HepG2 (cell line): ENCODE data around the gene GSAP. TPM values are rescaled to one million over a fixed set of nuclear protein-coding genes. Genes with fewer than 3 reads are reported as not detected.

Experiments
- ATAC-seq: fragments of 200-7000 bp; cut with Tn5 transposase; 3 replicates; pipeline ENCODE4 v1.9.1; 2020; ENCODE audit warnings: mild to moderate bottlenecking, moderate library complexity
- BruUV-seq: library from RNA; stranded (reverse); fragments of 400-500 nt; replicated peaks from 2 replicates; lab custom pipeline; 2021; lab: Mats Ljungman, UMichigan
- CTCF ChIA-PET: fragments of 300-600 bp; formaldehyde crosslinking; extraction: SDS; loops from one replicate; lab custom pipeline; 2021; ENCODE audit warnings: low total read pairs, inconsistent platforms, low intra/inter-chr PET ratio; lab: Yijun Ruan, JAX
- POLR2A ChIA-PET: fragments of 350-600 bp; sonication (Branson Sonifier 250); formaldehyde crosslinking; loops from one replicate; lab custom pipeline; 2020; ENCODE audit warnings: antibody characterized with exemption, inconsistent platforms; lab: Yijun Ruan, JAX
- DNase-seq: peaks from one replicate; pipeline ENCODE4 v3.0.0-alpha.2; 2015; ENCODE audit warnings: low spot score
- FAIRE-seq: peaks from 3 replicates; lab custom pipeline; 2011; peaks lifted over from hg19 to GRCh38; lab: Jason Lieb, UNC
- H2AFZ ChIP-seq: one replicate; pipeline ENCODE4 v1.6.1; 2011; ENCODE audit warnings: low read length, inconsistent platforms
- H3K27ac ChIP-seq: fragments of 300-600 bp; 3 replicates; pipeline ENCODE4 v1.8.0; 2011; ENCODE audit warnings: mixed run types, mild to moderate bottlenecking, mixed read lengths, low read length, inconsistent platforms; ENCODE audit not compliant: insufficient read depth; ENCODE audit errors: extremely low read length
- H3K27me3 ChIP-seq, 2 experiments: fragments of 200-600 bp in 1 of 2; 2 replicates in 1 of 2; 3 replicates in 1 of 2; pipeline versions ENCODE4 v1.6.0 to v1.8.0; 2011; ENCODE audit warnings: low read length in 2 of 2, mild to moderate bottlenecking in 2 of 2, moderate library complexity in 2 of 2, inconsistent platforms in 1 of 2; ENCODE audit not compliant: insufficient read depth in 2 of 2, control insufficient read depth in 1 of 2
- H3K36me3 ChIP-seq, 2 experiments: fragments of 200-600 bp in 1 of 2; replicated peaks in 1 of 2; 2 replicates in 1 of 2; 3 replicates in 1 of 2; pipeline versions ENCODE4 v1.5.1 to v1.8.0; 2011; ENCODE audit warnings: low read length in 2 of 2, inconsistent platforms in 1 of 2; ENCODE audit not compliant: insufficient read depth in 2 of 2, control insufficient read depth in 1 of 2
- H3K4me1 ChIP-seq: 2 replicates; pipeline ENCODE4 v1.5.1; 2012; ENCODE audit warnings: low read length, inconsistent platforms; ENCODE audit not compliant: insufficient read depth
- H3K4me2 ChIP-seq: 2 replicates; pipeline ENCODE4 v1.6.0; 2011; ENCODE audit warnings: low read depth, low read length, inconsistent platforms
- H3K4me3 ChIP-seq, 3 experiments: fragments of 200-600 bp in 1 of 3; sonication (generic), shearing (Covaris generic) in 1 of 3; replicated peaks in 1 of 3; 2 replicates each; pipeline ENCODE4 v1.5.1; 2011 to 2016; ENCODE audit warnings: low read length in 3 of 3, inconsistent platforms in 2 of 3, low read depth in 2 of 3, mild to moderate bottlenecking in 2 of 3, control low read depth in 1 of 3, mixed read lengths in 1 of 3; ENCODE audit not compliant: insufficient read depth in 1 of 3
- H3K79me2 ChIP-seq: one replicate; pipeline ENCODE4 v1.6.1; 2011; ENCODE audit warnings: low read length, inconsistent platforms; ENCODE audit not compliant: insufficient read depth
- H3K9ac ChIP-seq: 2 replicates; pipeline ENCODE4 v1.6.0; 2011; ENCODE audit warnings: mild to moderate bottlenecking, low read depth, low read length, inconsistent platforms; ENCODE audit not compliant: insufficient read depth
- H3K9me3 ChIP-seq: 2 replicates; pipeline ENCODE4 v1.5.1; 2012; ENCODE audit warnings: mild to moderate bottlenecking, low read length
- H4K20me1 ChIP-seq: 2 replicates; pipeline ENCODE4 v1.6.0; 2011; ENCODE audit warnings: inconsistent platforms, mild to moderate bottlenecking, low read length, moderate library complexity; ENCODE audit not compliant: insufficient read depth
- EED ChIP-seq: sonication (generic); formaldehyde crosslinking; IDR thresholded peaks from 2 replicates; pipeline ENCODE4 v1.5.0; 2020; ENCODE audit warnings: mild to moderate bottlenecking, missing genetic modification reagents
- EZH2 ChIP-seq: conservative IDR thresholded peaks from 2 replicates; pipeline ENCODE4 v1.6.1; 2012; ENCODE audit warnings: mild to moderate bottlenecking, low read depth, low read length, moderate library complexity
- GABPB1 ChIP-seq: IDR thresholded peaks from 2 replicates; pipeline ENCODE4 v1.6.1; 2016; ENCODE audit warnings: mild to moderate bottlenecking, missing genetic modification reagents, moderate library complexity, missing compliant biosample characterization
- HOXA5 ChIP-seq: sonication (generic); formaldehyde crosslinking; IDR thresholded peaks from 2 replicates; pipeline ENCODE4 v1.4.0; 2020; ENCODE audit warnings: missing genetic modification reagents
- KLF9 ChIP-seq: IDR thresholded peaks from 2 replicates; pipeline ENCODE4 v1.6.1; 2016; ENCODE audit warnings: low read depth
- NCOA5 ChIP-seq: sonication (generic); formaldehyde crosslinking; IDR thresholded peaks from 2 replicates; pipeline ENCODE4 v1.4.0; 2020; ENCODE audit warnings: missing genetic modification reagents
- RBM39 ChIP-seq: fragments of 200-400 bp; formaldehyde crosslinking; IDR thresholded peaks from one replicate; pipeline ENCODE4 v1.6.1; 2018; ENCODE audit warnings: antibody characterized with exemption, mild to moderate bottlenecking, low read depth, low read length; ENCODE audit not compliant: poor library complexity, severe bottlenecking
- SAFB2 ChIP-seq: sonication (generic); formaldehyde crosslinking; IDR thresholded peaks from 2 replicates; pipeline ENCODE4 v1.5.1; 2020; ENCODE audit warnings: missing genetic modification reagents, low read depth, mild to moderate bottlenecking, borderline replicate concordance
- ZNF101 ChIP-seq: sonication (generic); formaldehyde crosslinking; IDR thresholded peaks from 2 replicates; pipeline ENCODE4 v1.4.0; 2020; ENCODE audit warnings: mild to moderate bottlenecking, low read depth, missing genetic modification reagents, borderline replicate concordance
- WGBS: methylation state at CpG from one replicate; pipeline ENCODE4 v1.1.6; 2017; ENCODE audit warnings: low lambda C conversion rate; 5-methylcytosine and 5-hydroxymethylcytosine counted together
- in situ Hi-C: cut with HindIII; loops from 2 replicates; pipeline ENCODE4 v1.10.0; 2017; ENCODE audit warnings: low pct_unique_long_range_greater_than_20kb; ENCODE audit not compliant: extremely low pct_ligation_motif_present
- intact Hi-C: fragments of 100-400 bp; cut with micrococcal nuclease; formaldehyde crosslinking; loops from one replicate; pipeline ENCODE4 v1.10.0; 2022; ENCODE audit not compliant: unreplicated experiment
- polyA plus RNA-seq, 8 experiments: library from polyadenylated mRNA; depleted of rRNA in 3 of 8; stranded (reverse) in 7 of 8; unstranded in 1 of 8; fragments of >200 nt; fragmentation: Illumina TruSeq in 4 of 8; extraction: Trizol in 4 of 8; gene quantifications; 2 replicates each; pipeline versions ENCODE4 v1.2.1 to v1.2.3, GENCODE V29; 2011 to 2016; ENCODE audit warnings: low read depth in 4 of 8, missing spikeins in 1 of 8, mixed read lengths in 1 of 8; ENCODE audit not compliant: insufficient read depth in 1 of 8
- total RNA-seq, 5 experiments: library from RNA; depleted of rRNA; stranded (reverse); fragments of >200 nt; fragmentation: Illumina TruSeq; extraction: Trizol; gene quantifications; 2 replicates each; pipeline ENCODE4 v1.2.3, GENCODE V29; 2016; ENCODE audit warnings: low read depth in 1 of 5
- TF ChIP-seq, protein P1 (sequence below): sonication (generic); formaldehyde crosslinking; IDR thresholded peaks from 2 replicates; pipeline ENCODE4 v1.5.1; 2020; ENCODE audit warnings: mild to moderate bottlenecking, missing genetic modification reagents, moderate library complexity
- TF ChIP-seq, protein P2 (sequence below): IDR thresholded peaks from 2 replicates; pipeline ENCODE4 v1.6.1; 2016; ENCODE audit warnings: missing compliant biosample characterization, missing genetic modification reagents, borderline replicate concordance

GSAP gene
- total and polyA plus RNA-seq, 2 of the 13 experiments (the other 11 are each of a cell fraction or from before 2014, with no cell fraction given) = 34.6 to 40.6 TPM

DNA sequence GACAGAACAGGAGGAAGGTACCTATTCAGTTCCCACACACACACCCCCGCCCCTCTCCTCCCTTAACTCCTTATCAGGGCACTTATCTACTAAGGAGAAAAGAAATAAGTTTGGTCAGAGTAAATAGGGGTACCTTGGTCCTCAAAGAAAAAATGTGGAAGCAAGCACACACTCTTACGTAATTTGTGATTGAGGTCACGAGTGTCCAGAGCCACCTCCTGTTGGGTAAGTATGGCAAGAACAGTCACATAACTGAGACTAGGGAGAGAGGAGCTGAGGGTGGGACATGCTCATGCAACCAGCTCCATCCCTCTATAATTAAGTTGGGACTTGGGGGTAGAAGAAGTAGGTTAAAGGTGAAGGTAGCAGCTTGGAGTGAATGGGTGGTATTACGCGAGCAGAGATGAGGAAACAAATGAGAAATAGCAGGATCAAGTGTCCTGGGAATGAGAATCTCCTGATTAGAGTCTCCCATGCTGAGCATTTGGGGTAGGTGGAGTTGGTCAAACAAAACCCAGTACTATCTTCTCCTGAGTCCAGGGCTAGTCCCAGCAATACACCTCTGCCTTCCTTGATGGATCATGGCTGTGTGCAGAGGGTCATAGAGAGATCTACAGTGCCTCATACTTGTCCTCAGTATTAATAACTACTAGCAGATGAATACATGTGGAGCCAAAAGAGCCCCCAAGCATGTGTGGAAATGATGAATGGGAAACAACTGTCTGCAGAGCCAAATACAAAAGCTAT, 77.1 kb downstream of the GSAP start (continued):
- no peak for TF ChIP-seq SAFB2 (CRISPR knock-in tag)
- TF ChIP-seq, all 625 proteins: peak for 9

DNA sequence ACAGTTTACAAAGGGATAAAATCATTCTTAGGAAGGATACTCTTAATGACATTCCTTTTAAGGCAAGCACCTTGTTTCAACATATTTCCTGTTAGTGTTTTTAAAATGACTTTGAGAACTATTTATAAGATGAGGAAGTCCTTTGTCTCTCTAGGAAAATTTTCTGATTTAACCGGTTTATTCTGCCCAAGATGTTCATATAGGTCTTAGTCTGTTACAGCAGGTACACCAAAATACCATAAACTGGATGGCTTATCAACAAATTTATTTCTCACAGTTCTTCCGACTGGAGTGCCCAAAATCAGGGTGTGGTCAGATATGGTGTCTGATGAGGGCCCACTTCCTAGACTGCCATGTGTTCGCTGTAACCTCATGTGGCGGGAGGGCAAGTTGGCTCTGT, 77.9 kb downstream of the GSAP start:
- TF ChIP-seq KLF9 (no peak), RBM39 (no peak), EZH2 (no peak), EED (no peak)
- peaks cover 12% of the 10 kb centered on the region for H3K4me1 ChIP-seq
- H2AFZ ChIP-seq = no peak overlapping the region
- ChIA-PET CTCF (no interaction called here), POLR2A (no interaction called here)
- H3K9me3 ChIP-seq = no peaks in the 10 kb centered on the region
- no peaks in the 10 kb centered on the region for H3K79me2 ChIP-seq
- no TSS peak for BruUV-seq
- no peak overlapping the region for H3K4me3 ChIP-seq
- no peaks in the 10 kb centered on the region for H3K27me3 ChIP-seq
- H3K27ac ChIP-seq = no peak overlapping the region
- no peaks in the 10 kb centered on the region for H4K20me1 ChIP-seq
- 0 out of 5 replicates have a peak, but pooled peaks cover 0 to 3% of the 10 kb centered on the region in 2 experiments for H3K36me3 ChIP-seq
- no peak for ATAC-seq
- intact Hi-C loops = no loop called here
- FAIRE-seq = no peak
- DNase-seq = no peak
- WGBS = 85% methylated on average over 4 of the region's 4 CpGs
- in situ Hi-C loops = no loop called here
- H3K9ac ChIP-seq = no peak overlapping the region
- no peak overlapping the region for H3K4me2 ChIP-seq

DNA sequence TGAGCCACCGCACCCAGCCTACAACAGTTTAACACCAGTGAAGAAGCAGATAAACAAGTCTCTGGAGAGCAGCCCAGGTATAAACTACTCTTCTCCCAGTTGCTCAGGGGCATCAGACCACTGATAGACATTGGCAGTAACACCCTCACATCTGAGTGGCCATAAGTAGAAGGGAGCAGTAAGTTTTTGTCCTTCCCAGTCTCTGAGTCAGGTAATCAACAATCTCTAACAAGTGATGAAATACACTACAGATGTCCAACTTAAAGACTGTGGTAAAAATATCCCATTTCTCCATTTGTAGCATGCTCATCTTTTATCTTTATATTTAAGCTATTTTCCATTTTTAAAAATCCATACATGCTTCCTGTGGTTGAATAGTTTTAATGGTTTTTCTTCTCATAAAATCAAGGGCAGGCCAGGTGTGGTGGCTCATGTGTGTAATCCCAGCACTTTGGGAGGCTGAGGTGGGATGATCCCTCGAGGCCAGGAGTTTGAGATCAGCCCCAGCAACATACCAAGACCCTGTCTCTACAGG, 78.6 kb downstream of the GSAP start:
- H3K27ac ChIP-seq = no peak overlapping the region
- intact Hi-C loops (no loop called here), in situ Hi-C loops (no loop called here)
- DNase-seq (no peak), FAIRE-seq (no peak), ATAC-seq (no peak)
- TF ChIP-seq GABPB1 (no peak), HOXA5 (CRISPR knock-in tag) (no peak), NCOA5 (CRISPR knock-in tag) (no peak), ZNF101 (CRISPR knock-in tag) (no peak)
- TF ChIP-seq, protein P1, sequence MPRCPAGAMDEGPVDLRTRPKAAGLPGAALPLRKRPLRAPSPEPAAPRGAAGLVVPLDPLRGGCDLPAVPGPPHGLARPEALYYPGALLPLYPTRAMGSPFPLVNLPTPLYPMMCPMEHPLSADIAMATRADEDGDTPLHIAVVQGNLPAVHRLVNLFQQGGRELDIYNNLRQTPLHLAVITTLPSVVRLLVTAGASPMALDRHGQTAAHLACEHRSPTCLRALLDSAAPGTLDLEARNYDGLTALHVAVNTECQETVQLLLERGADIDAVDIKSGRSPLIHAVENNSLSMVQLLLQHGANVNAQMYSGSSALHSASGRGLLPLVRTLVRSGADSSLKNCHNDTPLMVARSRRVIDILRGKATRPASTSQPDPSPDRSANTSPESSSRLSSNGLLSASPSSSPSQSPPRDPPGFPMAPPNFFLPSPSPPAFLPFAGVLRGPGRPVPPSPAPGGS (CRISPR knock-in tag) = no peak
- TF ChIP-seq, protein P2, sequence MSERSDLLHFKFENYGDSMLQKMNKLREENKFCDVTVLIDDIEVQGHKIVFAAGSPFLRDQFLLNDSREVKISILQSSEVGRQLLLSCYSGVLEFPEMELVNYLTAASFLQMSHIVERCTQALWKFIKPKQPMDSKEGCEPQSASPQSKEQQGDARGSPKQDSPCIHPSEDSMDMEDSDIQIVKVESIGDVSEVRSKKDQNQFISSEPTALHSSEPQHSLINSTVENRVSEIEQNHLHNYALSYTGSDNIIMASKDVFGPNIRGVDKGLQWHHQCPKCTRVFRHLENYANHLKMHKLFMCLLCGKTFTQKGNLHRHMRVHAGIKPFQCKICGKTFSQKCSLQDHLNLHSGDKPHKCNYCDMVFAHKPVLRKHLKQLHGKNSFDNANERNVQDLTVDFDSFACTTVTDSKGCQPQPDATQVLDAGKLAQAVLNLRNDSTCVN (CRISPR knock-in tag) = no peak
- no peak overlapping the region for H2AFZ ChIP-seq
- no peaks in the 10 kb centered on the region for H3K27me3 ChIP-seq
- no peak overlapping the region for H3K4me2 ChIP-seq
- no peak overlapping the region for H3K4me3 ChIP-seq
- H3K9me3 ChIP-seq = no peaks in the 10 kb centered on the region
- no peaks in the 10 kb centered on the region for H3K79me2 ChIP-seq
- H3K36me3 ChIP-seq = 0 out of 5 replicates have a peak, but pooled peaks cover 0 to 3% of the 10 kb centered on the region in 2 experiments
- no TSS peak for BruUV-seq
- H3K4me1 ChIP-seq = peaks cover 12% of the 10 kb centered on the region
- POLR2A ChIA-PET = no interaction called here
- WGBS = 97% methylated on average over 2 of the region's 2 CpGs
- H4K20me1 ChIP-seq = no peaks in the 10 kb centered on the region
- CTCF ChIA-PET = no interaction called here
- H3K9ac ChIP-seq = no peak overlapping the region
